SK-N-SH (cell line): Measurements from ENCODE around the gene GADD45B. TPM values are rescaled to one million over a fixed set of nuclear protein-coding genes. Genes with fewer than 3 reads are reported as not detected.

Experiments used
- CTCF ChIA-PET: fragments of 300-600, 350-600 bp; formaldehyde crosslinking; extraction: SDS; loops from one replicate; lab custom pipeline; 2021; lab: Yijun Ruan, JAX
- POLR2A ChIA-PET: fragments of 350-600 bp; sonication (Branson Sonifier 250); formaldehyde crosslinking; extraction: SDS; loops from one replicate; lab custom pipeline; 2020; ENCODE audit warnings: antibody characterized with exemption, inconsistent platforms; lab: Yijun Ruan, JAX
- DNase-seq: peaks from one replicate; pipeline ENCODE4 v3.0.0; 2012
- H2AFZ ChIP-seq: fragments of 200-600 bp; sonication (generic); 2 replicates; pipeline ENCODE4 v1.8.1; 2016; ENCODE audit warnings: antibody characterized with exemption, mild to moderate bottlenecking, low read depth
- H3F3A ChIP-seq: fragments of 200-600 bp; sonication (generic); replicated peaks from 2 replicates; pipeline ENCODE3; 2016; ENCODE audit warnings: antibody characterized with exemption, mild to moderate bottlenecking; ENCODE audit not compliant: insufficient read depth
- H3K27ac ChIP-seq, 2 experiments: fragments of 200-500 bp in 1 of 2; fragments of 200-600 bp in 1 of 2; sonication (Bioruptor generic) in 1 of 2; sonication (generic), shearing (Covaris generic) in 1 of 2; 2 replicates each; pipeline versions ENCODE4 v1.5.1 to v1.6.1; 2014 to 2016; ENCODE audit warnings: low read depth in 2 of 2, inconsistent platforms in 1 of 2, low read length in 1 of 2, mild to moderate bottlenecking in 1 of 2, mixed read lengths in 1 of 2
- H3K27me3 ChIP-seq: fragments of 200-600 bp; sonication (generic), shearing (Covaris generic); 2 replicates; pipeline ENCODE4 v1.6.1; 2016; ENCODE audit warnings: mixed run types; ENCODE audit not compliant: insufficient read depth
- H3K36me3 ChIP-seq, 2 experiments: fragments of 200-500 bp in 1 of 2; fragments of 200-600 bp in 1 of 2; sonication (Bioruptor generic) in 1 of 2; sonication (generic) in 1 of 2; replicated peaks in 1 of 2; 2 replicates each; pipeline versions ENCODE3 to v1.5.1; 2014 to 2016; ENCODE audit warnings: low read length in 1 of 2, mild to moderate bottlenecking in 1 of 2; ENCODE audit not compliant: insufficient read depth in 2 of 2, control insufficient read depth in 1 of 2
- H3K4me1 ChIP-seq, 2 experiments: fragments of 200-500 bp in 1 of 2; fragments of 200-600 bp in 1 of 2; sonication (Bioruptor generic) in 1 of 2; sonication (generic), shearing (Covaris generic) in 1 of 2; 2 replicates each; pipeline versions ENCODE4 v1.5.1 to v1.6.1; 2014 to 2016; ENCODE audit warnings: low read depth in 1 of 2, low read length in 1 of 2, mixed run types in 1 of 2; ENCODE audit not compliant: insufficient read depth in 2 of 2, control insufficient read depth in 1 of 2
- H3K4me2 ChIP-seq: fragments of 200-600 bp; sonication (generic), shearing (Covaris generic); 2 replicates; pipeline ENCODE4 v1.6.1; 2017; ENCODE audit warnings: mixed run types
- H3K4me3 ChIP-seq, 2 experiments: fragments of 200-500 bp in 1 of 2; fragments of 200-600 bp in 1 of 2; sonication (Bioruptor generic) in 1 of 2; sonication (generic), shearing (Covaris generic) in 1 of 2; 2 replicates each; pipeline versions ENCODE4 v1.5.1 to v1.8.1; 2014 to 2016; ENCODE audit warnings: low read depth in 2 of 2, inconsistent platforms in 1 of 2, low read length in 1 of 2, mild to moderate bottlenecking in 1 of 2, mixed read lengths in 1 of 2, moderate library complexity in 1 of 2
- H3K79me2 ChIP-seq: fragments of 200-600 bp; sonication (generic); 2 replicates; pipeline ENCODE4 v1.8.1; 2017; ENCODE audit warnings: mild to moderate bottlenecking; ENCODE audit not compliant: insufficient read depth
- H3K9ac ChIP-seq: fragments of 200-600 bp; sonication (generic); 2 replicates; pipeline ENCODE4 v1.6.1; 2017; ENCODE audit warnings: mixed run types
- H3K9me2 ChIP-seq: fragments of 200-600 bp; sonication (generic); 2 replicates; pipeline ENCODE4 v1.6.1; 2017; ENCODE audit warnings: mixed run types
- H3K9me3 ChIP-seq: fragments of 200-600 bp; sonication (generic); 2 replicates; pipeline ENCODE4 v1.6.1; 2017; ENCODE audit warnings: mixed run types, mild to moderate bottlenecking, moderate library complexity
- H4K20me1 ChIP-seq: fragments of 200-600 bp; sonication (generic); 2 replicates; pipeline ENCODE4 v1.6.1; 2017; ENCODE audit warnings: mild to moderate bottlenecking, mixed run types; ENCODE audit not compliant: insufficient read depth
- CHD2 ChIP-seq: fragments of 150-350 bp; IDR thresholded peaks from 2 replicates; pipeline ENCODE4 v1.6.1; 2018; ENCODE audit warnings: low read length; ENCODE audit not compliant: partially characterized antibody
- CTCF ChIP-seq: fragments of 200-600 bp; sonication (generic); IDR thresholded peaks from 2 replicates; pipeline ENCODE4 v1.6.1; 2017; ENCODE audit warnings: antibody characterized with exemption, mild to moderate bottlenecking, moderate library complexity
- ELF1 ChIP-seq: IDR thresholded peaks from 2 replicates; pipeline ENCODE4 v1.4.0; 2012
- FOSL2 ChIP-seq: IDR thresholded peaks from 2 replicates; pipeline ENCODE4 v1.4.0; 2012; ENCODE audit warnings: low read depth, mild to moderate bottlenecking, moderate library complexity, borderline replicate concordance
- FOXJ3 ChIP-seq: sonication (generic); formaldehyde crosslinking; IDR thresholded peaks from 2 replicates; pipeline ENCODE4 v1.5.1; 2020; ENCODE audit warnings: mild to moderate bottlenecking, missing genetic modification reagents
- FOXM1 ChIP-seq: IDR thresholded peaks from 2 replicates; pipeline ENCODE4 v1.4.0; 2012; ENCODE audit warnings: low read depth, mild to moderate bottlenecking
- GABPA ChIP-seq: IDR thresholded peaks from 2 replicates; pipeline ENCODE4 v1.4.0; 2012; ENCODE audit warnings: low read depth, mild to moderate bottlenecking
- GATA2 ChIP-seq: sonication (generic); formaldehyde crosslinking; IDR thresholded peaks from 2 replicates; pipeline ENCODE4 v1.5.0; 2020; ENCODE audit warnings: mild to moderate bottlenecking, missing genetic modification reagents
- MEF2A ChIP-seq: IDR thresholded peaks from 2 replicates; pipeline ENCODE4 v1.4.0; 2012; ENCODE audit warnings: low read depth, borderline replicate concordance
- NRF1 ChIP-seq: IDR thresholded peaks from 2 replicates; pipeline ENCODE4 v1.6.1; 2012; ENCODE audit warnings: low read depth, mild to moderate bottlenecking, low read length
- RAD21 ChIP-seq: IDR thresholded peaks from 2 replicates; pipeline ENCODE4 v1.6.1; 2012; ENCODE audit warnings: mild to moderate bottlenecking, low read length
- RCOR1 ChIP-seq: fragments of 150-350 bp; IDR thresholded peaks from 2 replicates; pipeline ENCODE4 v1.6.1; 2017; ENCODE audit warnings: antibody characterized with exemption, low read length
- RXRA ChIP-seq: IDR thresholded peaks from 2 replicates; pipeline ENCODE4 v1.4.0; 2012; ENCODE audit warnings: low read depth, mild to moderate bottlenecking, borderline replicate concordance
- TAF1 ChIP-seq: IDR thresholded peaks from 2 replicates; pipeline ENCODE4 v1.6.1; 2012; ENCODE audit warnings: low read depth, mild to moderate bottlenecking, low read length, moderate library complexity, borderline replicate concordance
- TCF12 ChIP-seq: IDR thresholded peaks from 2 replicates; pipeline ENCODE4 v1.4.0; 2012
- USF1 ChIP-seq: IDR thresholded peaks from 2 replicates; pipeline ENCODE4 v1.4.0; 2012; ENCODE audit warnings: low read depth, borderline replicate concordance
- YY1 ChIP-seq: IDR thresholded peaks from 2 replicates; pipeline ENCODE4 v1.4.0; 2012; ENCODE audit warnings: low read depth, mild to moderate bottlenecking
- ZBTB33 ChIP-seq: IDR thresholded peaks from 2 replicates; pipeline ENCODE4 v1.4.0; 2012; ENCODE audit warnings: low read depth, borderline replicate concordance
- WGBS: methylation state at CpG from one replicate; pipeline ENCODE4 v1.1.6; 2017; ENCODE audit warnings: low lambda C conversion rate; 5-methylcytosine and 5-hydroxymethylcytosine counted together
- polyA plus RNA-seq, 3 experiments: library from polyadenylated mRNA; depleted of rRNA; stranded (reverse); fragments of >200 nt; gene quantifications; 2 replicates each; pipeline ENCODE4 v1.2.3, GENCODE V29; 2012

The GADD45B gene
- polyA plus RNA-seq, 1 of the 3 experiments (the other 2 are of a cell fraction): 67.6 TPM

GRCh38 chr19:2455851-2456570 lies 19.9 kb upstream of the GADD45B start (continued):
- TF ChIP-seq RCOR1: no peak

GRCh38 chr19:2457394-2458037 lies 18.4 kb upstream of the GADD45B start:
- Histone ChIP-seq H3K4me1 (peaks cover 8 to 10% of the 10 kb centered on the region in 2 experiments; a peak in 2 of 4 replicates), H4K20me1 (peaks cover 28% of the 10 kb centered on the region; the same call in 1 of the 2 replicates), H3K9me3 (no peaks in the 10 kb centered on the region), H3K4me3 (0 out of 4 replicates have a peak overlapping the region, but pooled peaks of 1 of the 2 experiments have one; percentile 2), H3K9me2 (no peaks in the 10 kb centered on the region), H3K27me3 (no peaks in the 10 kb centered on the region), H2AFZ (peak overlapping the region; percentile 88), H3K27ac (peak overlapping the region in 1 of 2 experiments; percentile 76; a peak in 3 of 4 replicates), H3K4me2 (peak overlapping the region; percentile 83), H3K36me3 (no peaks in the 10 kb centered on the region), H3K79me2 (peaks cover 50% of the 10 kb centered on the region), H3F3A (peaks cover 15% of the 10 kb centered on the region), H3K9ac (peak overlapping the region; percentile 52; the same call in 1 of the 2 replicates)
- 96% methylated on average over 8 of the region's 8 CpGs for WGBS
- ChIA-PET CTCF (interaction anchor here (1.2 to 2.0 kb wide), 3 partner anchors 12 to 154 kb away, joined by 3 to 4 read pairs (median 3); no protein-coding TSS in a partner anchor), POLR2A (interaction anchor here (1.9 kb wide), 1 partner anchor 29 kb away, joined by 18 read pairs; the partner anchor contains the start of gene TIMM13)
- DNase-seq: no peak
- TF ChIP-seq ZBTB33: no peak
- no peak for TF ChIP-seq RXRA
- TF ChIP-seq CHD2: no peak
- TF ChIP-seq CTCF: no peak
- no peak for TF ChIP-seq GATA2 (CRISPR knock-in tag)
- no peak for TF ChIP-seq FOXM1
- no peak for TF ChIP-seq FOXJ3 (CRISPR knock-in tag)
- no peak for TF ChIP-seq GABPA
- TF ChIP-seq MEF2A: no peak
- no peak for TF ChIP-seq FOSL2
- TF ChIP-seq USF1: no peak
- TF ChIP-seq YY1: no peak
- TF ChIP-seq RAD21: no peak
- TF ChIP-seq TCF12: no peak
- no peak for TF ChIP-seq NRF1
- no peak for TF ChIP-seq ELF1
- no peak for TF ChIP-seq TAF1
